Articular chondrocyte of knee joint (primary cell): Measurements from ENCODE around the gene ARF4. TPM values are rescaled to one million over a fixed set of nuclear protein-coding genes. Genes with fewer than 3 reads are reported as not detected.

Experiments used
- small RNA-seq: library from RNA; depleted of rRNA; stranded (forward); fragments of <200 nt; gene quantifications from one replicate; pipeline ENCODE3, GENCODE V24; 2012
- total RNA-seq: library from RNA; depleted of rRNA; stranded (reverse); fragments of >200 nt; gene quantifications from 2 replicates; pipeline ENCODE4 v1.2.3, GENCODE V29; 2012

ARF4 gene
- 278 and 311 TPM in 2 replicates for total RNA-seq

DNA sequence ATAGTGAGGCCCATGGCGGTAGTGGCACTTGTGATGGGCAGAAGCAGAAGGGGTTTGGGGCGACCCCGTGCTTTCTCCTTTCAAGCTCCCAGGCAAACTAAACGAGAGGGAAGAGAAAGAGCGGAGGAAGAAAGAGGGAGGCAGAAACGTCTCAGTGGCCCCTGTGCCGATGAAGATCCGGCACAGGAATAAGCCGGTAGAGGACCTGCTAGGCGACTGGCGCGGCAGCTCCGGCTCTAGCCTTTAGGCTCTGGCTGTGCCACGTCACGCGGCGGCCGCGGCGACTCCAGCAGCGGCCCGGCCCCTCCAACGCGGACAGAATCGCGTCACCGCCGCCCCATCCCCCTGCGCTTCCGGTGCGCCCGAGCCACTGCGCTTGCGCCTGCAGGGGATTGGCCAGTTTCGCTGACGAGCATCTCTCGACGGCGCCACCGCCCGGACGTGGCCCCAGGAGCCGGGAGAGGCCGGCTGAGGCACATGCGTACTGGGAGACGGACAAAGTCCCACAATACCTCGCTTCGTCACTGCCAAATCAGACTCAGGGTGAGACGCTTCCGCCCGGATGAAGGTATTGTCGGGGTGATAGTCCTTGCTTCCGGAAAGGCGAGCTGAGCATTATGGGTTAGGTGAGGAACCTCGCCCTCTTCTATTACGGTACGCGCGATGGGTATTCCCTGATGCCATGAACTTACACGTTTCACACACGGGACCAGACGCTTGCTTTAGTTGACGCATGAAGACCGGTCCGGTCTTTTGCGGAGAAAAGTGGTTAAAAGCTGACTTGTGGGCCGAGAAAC is at the start of gene ARF4:
Gene ARF4 (minus strand): TSS at position 218 of the 797 bp plus-strand sequence. CDS start 204 bp downstream, at position 14.

DNA sequence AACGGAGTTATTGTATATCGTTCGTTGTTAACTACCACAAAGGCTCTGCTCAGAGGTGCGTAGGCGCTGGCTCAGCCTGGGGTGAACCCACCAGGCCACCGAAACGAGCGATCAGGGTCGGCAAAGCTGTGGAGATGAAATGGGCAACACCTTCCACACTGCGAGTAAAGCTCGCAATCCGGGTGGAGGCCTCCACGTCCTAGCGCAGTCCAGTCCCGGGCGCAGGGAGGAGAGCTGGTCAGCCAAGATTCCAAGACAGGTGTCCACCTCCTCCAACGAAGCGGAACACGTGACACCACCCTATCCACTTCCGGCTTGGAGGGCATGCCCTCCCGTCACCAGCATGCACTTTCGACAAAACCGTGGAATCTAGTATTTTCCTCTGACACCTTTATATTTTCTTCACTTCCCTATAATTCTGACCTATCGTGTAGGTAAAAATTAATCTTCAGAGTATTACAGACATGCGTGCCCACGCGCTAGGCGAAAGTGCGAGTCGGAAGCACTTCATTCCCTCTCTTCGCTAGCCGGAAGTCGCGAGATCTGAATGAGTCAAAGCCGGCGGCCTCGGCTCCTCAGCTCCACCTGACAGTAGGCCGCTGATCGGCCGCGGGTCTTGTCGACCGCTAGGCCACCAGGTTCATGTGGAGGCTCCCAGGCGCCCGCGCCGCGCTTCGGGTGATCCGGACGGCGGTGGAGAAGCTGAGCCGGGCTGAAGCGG is 41.2 kb downstream of the ARF4 start, which contains the start of gene PDE12:
Gene PDE12 (plus strand): TSS at position 537 of the 721 bp plus-strand sequence. CDS start 106 bp downstream, at position 643.

DNA sequence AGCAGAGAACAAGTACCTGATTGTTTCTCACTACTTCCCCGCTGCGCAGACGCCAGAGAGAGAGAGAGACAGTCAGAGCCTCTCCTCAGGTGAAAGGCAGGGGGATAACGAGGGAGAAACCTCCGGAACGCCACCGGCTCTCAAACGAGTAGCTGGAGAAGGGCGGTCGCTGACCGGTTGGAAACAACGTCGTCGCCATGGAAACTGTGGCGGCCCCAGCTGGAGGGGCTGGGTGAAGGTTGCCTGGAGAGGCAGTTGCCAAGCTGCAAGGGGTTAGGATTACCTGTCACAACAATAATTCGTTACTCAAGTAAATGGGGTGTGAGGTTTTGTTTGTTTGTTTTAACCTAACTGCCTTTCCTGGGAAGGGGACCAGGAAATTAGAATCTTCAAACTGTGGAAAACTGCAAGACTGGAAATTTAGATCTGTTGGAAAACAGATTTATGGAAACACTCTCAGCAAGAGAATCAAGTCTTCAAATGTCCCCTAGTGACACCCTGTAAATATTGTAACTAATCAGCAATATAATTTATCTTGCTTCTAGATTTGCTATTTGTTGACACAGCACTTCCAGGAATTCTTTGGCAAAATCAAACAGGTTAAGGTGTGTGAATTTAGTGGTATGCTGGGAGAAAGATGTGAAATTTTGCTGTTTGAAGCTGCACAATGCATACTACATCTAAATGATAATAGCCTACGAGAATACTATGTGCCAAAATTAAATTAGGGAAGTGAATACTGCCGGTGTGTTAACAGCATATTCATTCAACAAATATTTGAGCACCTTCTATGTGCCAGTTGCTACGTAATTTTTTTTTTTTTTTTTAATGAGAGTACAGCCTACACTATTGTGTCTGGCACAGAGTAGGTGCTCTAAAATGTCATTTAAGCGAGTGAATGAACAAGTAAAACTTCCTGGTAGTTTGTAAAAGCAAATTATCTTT is 52.7 kb downstream of the ARF4 start, which contains the start of gene DNAH12:
Gene DNAH12 (minus strand): TSS at position 164 of the 945 bp plus-strand sequence. CDS start 1,474 bp downstream, outside the sequence.

Small RNA genes lying within 50 kb of the gene (small RNA-seq; reads per million reads assigned to genes)
- gene RNU6-108P (not detected), gene RNU6-483P (not detected), gene RNU6ATAC26P (not detected)

Other genes starting within 250 kb of the ARF4 start
- 0.13 and 0.43 TPM in 2 replicates for gene DNAH12, start 53.0 kb downstream of the ARF4 start, total RNA-seq
- gene PDE12, start 41.1 kb downstream of the ARF4 start, total RNA-seq, result 17.3 and 19.2 TPM in 2 replicates
- gene DENND6A, start 95.7 kb upstream of the ARF4 start, total RNA-seq, result 26.3 and 32.4 TPM in 2 replicates
- gene SLMAP, start 159.0 kb upstream of the ARF4 start, total RNA-seq, result 50.3 and 61.4 TPM in 2 replicates